Neural progenitor cell (in vitro differentiated cells): ENCODE measurements around the gene TUBAL3. TPM values are rescaled to one million over a fixed set of nuclear protein-coding genes. Genes with fewer than 3 reads are reported as not detected.

Source experiments
- DNase-seq: peaks from one replicate; pipeline ENCODE4 v3.0.0-alpha.2; 2016; ENCODE audit warnings: low spot score
- H2AFZ ChIP-seq: fragments of 200-600 bp; sonication (generic); replicated peaks from 2 replicates; pipeline ENCODE4 v1.6.1; 2016; ENCODE audit warnings: antibody characterized with exemption
- H3F3A ChIP-seq: fragments of 200-600 bp; sonication (generic); 2 replicates; pipeline ENCODE4 v1.6.1; 2016; ENCODE audit warnings: antibody characterized with exemption, low read depth
- H3K27ac ChIP-seq: fragments of 200-600 bp; sonication (generic); 2 replicates; pipeline ENCODE4 v1.5.1; 2016; ENCODE audit warnings: mild to moderate bottlenecking
- H3K27me3 ChIP-seq: fragments of 200-600 bp; sonication (generic); 2 replicates; pipeline ENCODE4 v1.6.1; 2016; ENCODE audit warnings: mild to moderate bottlenecking, moderate library complexity
- H3K36me3 ChIP-seq: fragments of 200-600 bp; sonication (generic); 2 replicates; pipeline ENCODE4 v1.5.1; 2016
- H3K4me1 ChIP-seq: fragments of 200-600 bp; sonication (generic); 2 replicates; pipeline ENCODE4 v1.6.1; 2016; ENCODE audit warnings: mixed run types
- H3K4me2 ChIP-seq: fragments of 200-600 bp; sonication (generic); 2 replicates; pipeline ENCODE4 v1.6.1; 2016
- H3K4me3 ChIP-seq: fragments of 200-600 bp; sonication (generic); 2 replicates; pipeline ENCODE4 v1.5.1; 2016
- H3K79me2 ChIP-seq: fragments of 200-600 bp; sonication (generic); 2 replicates; pipeline ENCODE4 v1.6.1; 2016; ENCODE audit warnings: low read depth
- H3K9ac ChIP-seq: fragments of 200-600 bp; sonication (generic); 2 replicates; pipeline ENCODE4 v1.6.1; 2016
- H3K9me3 ChIP-seq: fragments of 200-600 bp; sonication (generic); 2 replicates; pipeline ENCODE4 v1.5.1; 2016; ENCODE audit warnings: low read depth
- H4K20me1 ChIP-seq: fragments of 200-600 bp; sonication (generic); 2 replicates; pipeline ENCODE4 v1.6.1; 2016; ENCODE audit warnings: low read depth
- H3K27ac Mint-ChIP-seq: 3 replicates; pipeline ENCODE4 v1.8.0; 2021; ENCODE audit warnings: mixed read lengths
- H3K27me3 Mint-ChIP-seq: 2 replicates; pipeline ENCODE4 v1.8.0; 2022; ENCODE audit warnings: low read depth, mild to moderate bottlenecking, inconsistent platforms, moderate library complexity, mixed read lengths; ENCODE audit not compliant: insufficient read depth
- H3K36me3 Mint-ChIP-seq: 3 replicates; pipeline ENCODE4 v1.8.0; 2021; ENCODE audit warnings: mixed read lengths
- H3K4me1 Mint-ChIP-seq: 3 replicates; pipeline ENCODE4 v1.8.0; 2021; ENCODE audit warnings: mixed read lengths
- H3K4me3 Mint-ChIP-seq: 3 replicates; pipeline ENCODE4 v1.8.0; 2021; ENCODE audit warnings: mild to moderate bottlenecking, moderate library complexity, mixed read lengths
- H3K9me3 Mint-ChIP-seq: 3 replicates; pipeline ENCODE4 v1.8.0; 2020; ENCODE audit warnings: mixed read lengths
- CTCF ChIP-seq: fragments of 200-600 bp; sonication (generic); IDR thresholded peaks from 2 replicates; pipeline ENCODE4 v1.5.1; 2017; ENCODE audit warnings: antibody characterized with exemption, mild to moderate bottlenecking
- EZH2 ChIP-seq: fragments of 200-600 bp; sonication (generic); IDR thresholded peaks from 2 replicates; pipeline ENCODE4 v1.6.1; 2017; ENCODE audit warnings: antibody characterized with exemption, mild to moderate bottlenecking, moderate library complexity
- EZH2phosphoT487 ChIP-seq: fragments of 200-600 bp; sonication (generic); IDR thresholded peaks from 2 replicates; pipeline ENCODE4 v1.6.1; 2017; ENCODE audit warnings: antibody characterized with exemption
- total RNA-seq: library from RNA; depleted of rRNA; stranded (reverse); fragments of >200 nt; gene quantifications from 2 replicates; pipeline ENCODE4 v1.2.3, GENCODE V29; 2015; ENCODE audit warnings: low replicate concordance

TUBAL3 gene
- total RNA-seq, 1 donor from 2014 or later: not detected

DNA sequence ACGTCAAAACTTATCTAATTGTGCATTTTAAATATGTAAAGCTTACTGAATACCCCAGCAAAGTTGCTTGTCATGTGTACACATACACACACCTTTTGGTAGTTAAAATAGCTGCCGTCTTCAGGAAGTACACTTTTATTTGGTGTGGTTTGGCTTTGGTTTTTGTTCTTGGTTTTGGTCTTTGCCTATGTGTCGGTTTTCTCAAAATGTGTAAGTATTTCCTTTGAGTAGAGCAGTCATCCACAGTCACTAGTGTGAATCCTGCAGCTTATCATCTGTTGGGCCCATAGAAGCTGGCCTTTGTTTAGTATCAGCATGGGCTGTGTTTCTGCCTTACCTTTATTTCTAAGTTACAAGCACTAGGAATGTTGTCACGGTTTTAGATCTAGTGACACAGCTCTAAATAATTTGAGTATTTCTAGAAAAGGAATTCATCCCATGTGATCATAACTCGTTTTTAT, 43.0 kb upstream of the TUBAL3 start:
- Histone ChIP-seq H3K4me3 (peak overlapping the region; percentile 44), H3K36me3 (peaks cover 13% of the 10 kb centered on the region), H3K27ac (no peak overlapping the region), H3K79me2 (peaks cover 49% of the 10 kb centered on the region), H3F3A (peaks cover 10% of the 10 kb centered on the region), H3K9ac (no peak overlapping the region), H4K20me1 (peaks cover 3% of the 10 kb centered on the region), H2AFZ (no peak overlapping the region), H3K27me3 (no peaks in the 10 kb centered on the region), H3K4me1 (peaks cover 25% of the 10 kb centered on the region), H3K4me2 (peak overlapping the region; percentile 75), H3K9me3 (no peaks in the 10 kb centered on the region)
- Mint-ChIP-seq H3K9me3 (no peaks in the 10 kb centered on the region), H3K27me3 (no peaks in the 10 kb centered on the region), H3K4me3 (peak overlapping the region; percentile 71), H3K27ac (no peak overlapping the region), H3K36me3 (peaks cover 6% of the 10 kb centered on the region), H3K4me1 (peaks cover 25% of the 10 kb centered on the region)
- no peak for TF ChIP-seq EZH2phosphoT487
- peak; percentile 33 for DNase-seq

DNA sequence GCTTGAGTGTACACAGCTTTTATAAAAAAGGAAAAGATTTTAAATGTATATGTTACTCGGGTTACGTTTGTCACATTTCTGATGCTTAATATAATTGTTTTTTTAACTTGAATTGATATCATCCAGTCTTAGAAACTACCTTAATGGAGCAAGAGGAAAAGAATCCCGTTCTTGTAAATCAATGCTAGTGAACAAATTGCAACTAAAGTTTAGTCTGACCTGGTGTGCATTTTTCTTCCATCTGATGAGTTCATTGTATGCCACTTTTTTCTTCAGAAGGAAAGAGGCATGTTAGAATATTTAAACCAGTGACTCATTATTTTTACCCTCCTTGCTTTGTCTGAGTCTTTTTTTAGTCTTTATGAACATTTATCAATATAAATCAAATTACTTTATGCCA, 42.4 kb upstream of the TUBAL3 start:
- H4K20me1 ChIP-seq: peaks cover 3% of the 10 kb centered on the region
- H3K4me3 ChIP-seq: peak overlapping the region; percentile 44
- H3K9ac ChIP-seq: no peak overlapping the region
- Mint-ChIP-seq H3K27me3 (no peaks in the 10 kb centered on the region), H3K36me3 (peaks cover 3% of the 10 kb centered on the region), H3K9me3 (no peaks in the 10 kb centered on the region), H3K4me1 (peaks cover 25% of the 10 kb centered on the region), H3K27ac (no peak overlapping the region), H3K4me3 (peak overlapping the region; percentile 86)
- no peaks in the 10 kb centered on the region for H3K9me3 ChIP-seq
- H3K27me3 ChIP-seq: no peaks in the 10 kb centered on the region
- H3K4me1 ChIP-seq: peaks cover 25% of the 10 kb centered on the region
- no peak for TF ChIP-seq EZH2phosphoT487
- TF ChIP-seq EZH2: no peak
- no peak for TF ChIP-seq CTCF
- H3K36me3 ChIP-seq: peaks cover 8% of the 10 kb centered on the region
- H3K79me2 ChIP-seq: peaks cover 55% of the 10 kb centered on the region
- H3K27ac ChIP-seq: no peak overlapping the region
- H2AFZ ChIP-seq: no peak overlapping the region
- peaks cover 10% of the 10 kb centered on the region for H3F3A ChIP-seq
- peak overlapping the region; percentile 75 for H3K4me2 ChIP-seq
- no peak for DNase-seq

DNA sequence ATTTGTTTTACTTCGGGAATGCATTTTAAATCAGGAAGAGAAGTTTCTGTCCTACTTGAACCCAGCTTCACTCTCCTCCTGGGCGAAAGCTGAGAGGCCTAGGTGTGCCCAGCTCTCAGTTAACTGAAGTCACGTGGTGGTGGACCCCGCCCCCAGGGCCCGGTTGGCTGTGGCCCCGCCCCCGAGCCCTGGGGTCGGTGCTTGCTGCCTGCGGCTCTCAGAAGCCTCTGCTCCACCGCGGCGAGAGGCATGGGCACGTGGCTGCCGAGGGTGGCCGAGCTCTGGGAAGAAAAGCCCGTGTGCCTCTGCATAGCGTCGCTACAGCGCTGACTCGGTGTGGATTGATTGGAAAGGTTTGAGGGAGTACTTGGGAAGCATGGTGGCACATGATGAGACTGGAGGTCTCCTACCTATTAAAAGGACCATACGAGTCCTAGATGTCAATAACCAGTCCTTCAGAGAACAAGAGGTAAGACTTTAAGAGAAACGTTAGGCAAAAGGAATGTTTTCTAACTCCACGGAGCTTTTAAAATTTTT, 41.8 kb upstream of the TUBAL3 start:
- Mint-ChIP-seq H3K27ac (peak overlapping the region; percentile 43), H3K4me1 (peaks cover 25% of the 10 kb centered on the region), H3K9me3 (no peaks in the 10 kb centered on the region), H3K36me3 (peaks cover 3% of the 10 kb centered on the region), H3K4me3 (peak overlapping the region; percentile 86), H3K27me3 (no peaks in the 10 kb centered on the region)
- peaks cover 3% of the 10 kb centered on the region for H4K20me1 ChIP-seq
- H3K4me2 ChIP-seq: peak overlapping the region; percentile 75
- H3K27ac ChIP-seq: no peak overlapping the region
- H3K4me3 ChIP-seq: peak overlapping the region; percentile 44
- H3K4me1 ChIP-seq: peaks cover 29% of the 10 kb centered on the region
- no peaks in the 10 kb centered on the region for H3K27me3 ChIP-seq
- H2AFZ ChIP-seq: no peak overlapping the region
- no peaks in the 10 kb centered on the region for H3K9me3 ChIP-seq
- peak; percentile 97 for DNase-seq
- H3K79me2 ChIP-seq: peaks cover 56% of the 10 kb centered on the region
- no peak overlapping the region for H3K9ac ChIP-seq
- peaks cover 2% of the 10 kb centered on the region for H3K36me3 ChIP-seq
- H3F3A ChIP-seq: peaks cover 14% of the 10 kb centered on the region
- TF ChIP-seq CTCF: no peak
- TF ChIP-seq EZH2: no peak
- no peak for TF ChIP-seq EZH2phosphoT487

DNA sequence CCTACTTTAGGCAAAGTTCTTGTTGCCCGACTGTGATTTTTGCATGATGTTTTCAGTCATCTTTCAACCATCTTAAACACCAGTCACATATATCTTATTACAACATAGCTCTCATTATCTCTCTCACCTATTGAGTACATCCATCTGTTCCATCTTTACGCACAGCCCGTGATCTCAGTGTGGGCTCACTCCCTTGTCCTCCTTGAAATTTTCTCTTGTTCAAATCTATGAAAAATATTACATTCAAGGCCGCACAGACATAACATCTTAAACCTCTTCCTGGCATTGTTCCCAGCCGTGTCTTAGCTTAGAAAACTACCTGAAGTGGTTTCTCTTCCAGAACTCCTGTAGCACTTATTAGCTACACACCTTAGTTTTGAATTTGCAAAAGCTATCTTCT, 40.4 kb upstream of the TUBAL3 start:
- H3K36me3 ChIP-seq: no peaks in the 10 kb centered on the region
- H3F3A ChIP-seq: peaks cover 21% of the 10 kb centered on the region
- no peak overlapping the region for H3K27ac ChIP-seq
- Mint-ChIP-seq H3K4me1 (peaks cover 32% of the 10 kb centered on the region), H3K27ac (no peak overlapping the region), H3K9me3 (no peaks in the 10 kb centered on the region), H3K36me3 (peaks cover 3% of the 10 kb centered on the region), H3K27me3 (no peaks in the 10 kb centered on the region), H3K4me3 (no peak overlapping the region)
- H3K9me3 ChIP-seq: no peaks in the 10 kb centered on the region
- H3K9ac ChIP-seq: no peak overlapping the region
- no peaks in the 10 kb centered on the region for H3K27me3 ChIP-seq
- no peak overlapping the region for H3K4me2 ChIP-seq
- no peak overlapping the region for H2AFZ ChIP-seq
- TF ChIP-seq EZH2phosphoT487: no peak
- peaks cover 46% of the 10 kb centered on the region for H3K79me2 ChIP-seq
- no peak for DNase-seq
- H4K20me1 ChIP-seq: peaks cover 7% of the 10 kb centered on the region
- peaks cover 36% of the 10 kb centered on the region for H3K4me1 ChIP-seq
- H3K4me3 ChIP-seq: no peak overlapping the region
